ACHN (cell line): Measurements from ENCODE around the gene FOLR2.
"Not testable (repeated sequence)": the region's sequence is repeated elsewhere in the genome, so short reads cannot be mapped to it uniquely, and the experiment has no call there.

ENCODE experiments used
- DNase-seq: peaks from one replicate; pipeline ENCODE4 v3.0.0-alpha.2; 2015
- in situ Hi-C: cut with HindIII; loops from 2 replicates; pipeline ENCODE4 v1.10.0; 2017; ENCODE audit warnings: low sequenced_read_pairs, low pct_ligation_motif_present, low pct_unique_long_range_greater_than_20kb

The FOLR2 gene

GRCh38 chr11:72202571-72202970, 14.0 kb upstream of the FOLR2 start:
- in situ Hi-C loops, result no loop called here

GRCh38 chr11:72203163-72203562, 13.4 kb upstream of the FOLR2 start:
- in situ Hi-C loops, result no loop called here
- DNase-seq, result no peak

More at GRCh38 chr11:72202571-72202970, 14.0 kb upstream of the FOLR2 start:
- DNase-seq, result no peak

DNA sequence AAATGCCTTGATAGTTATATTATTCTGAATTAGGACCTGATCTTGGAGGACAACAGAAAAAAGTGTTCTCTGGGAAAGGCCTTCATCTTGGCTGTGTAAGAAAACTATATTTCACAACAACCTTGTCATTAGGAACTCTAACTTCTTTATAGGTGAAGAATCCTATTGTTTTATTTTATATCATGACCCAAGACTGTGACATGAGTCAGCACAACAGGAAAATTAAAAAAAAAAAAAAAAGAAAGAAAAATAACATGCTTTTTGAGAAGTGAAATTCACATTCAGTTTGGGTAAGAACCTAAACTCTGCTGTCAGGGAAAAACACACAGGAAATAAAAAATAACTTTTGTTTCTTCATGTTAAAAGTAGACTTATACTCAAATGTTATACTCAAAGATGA, 11.7 kb upstream of the FOLR2 start:
- no peak for DNase-seq
- in situ Hi-C loops, result no loop called here

DNA sequence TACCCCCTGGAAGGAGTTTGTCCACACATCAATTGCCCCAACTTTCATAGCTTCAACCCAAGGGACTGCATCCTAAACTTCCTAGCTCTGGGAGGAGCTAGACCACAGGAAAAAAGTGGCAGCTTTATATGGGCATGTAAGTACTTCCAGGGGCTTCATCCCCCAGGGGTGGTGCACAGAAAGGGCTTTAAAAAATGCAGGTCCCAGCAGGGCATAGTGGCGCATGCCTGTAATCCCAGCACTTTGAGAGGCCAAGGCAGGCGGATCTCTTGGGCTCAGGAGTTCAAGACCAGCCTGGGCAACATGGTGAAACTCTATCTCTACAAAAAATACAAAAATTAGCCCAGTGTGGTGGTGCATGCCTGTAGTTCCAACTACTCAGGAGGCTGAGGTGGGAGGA, 9.8 kb upstream of the FOLR2 start:
- in situ Hi-C loops, DNase-seq: not testable (repeated sequence)

- DNase-seq, result no peak
- in situ Hi-C loops, result no loop called here
Observed at GRCh38 chr11:72208281-72208680, 8.3 kb upstream of the FOLR2 start.

GRCh38 chr11:72209101-72209500, 7.5 kb upstream of the FOLR2 start:
- in situ Hi-C loops, result no loop called here
- DNase-seq, result no peak

DNA sequence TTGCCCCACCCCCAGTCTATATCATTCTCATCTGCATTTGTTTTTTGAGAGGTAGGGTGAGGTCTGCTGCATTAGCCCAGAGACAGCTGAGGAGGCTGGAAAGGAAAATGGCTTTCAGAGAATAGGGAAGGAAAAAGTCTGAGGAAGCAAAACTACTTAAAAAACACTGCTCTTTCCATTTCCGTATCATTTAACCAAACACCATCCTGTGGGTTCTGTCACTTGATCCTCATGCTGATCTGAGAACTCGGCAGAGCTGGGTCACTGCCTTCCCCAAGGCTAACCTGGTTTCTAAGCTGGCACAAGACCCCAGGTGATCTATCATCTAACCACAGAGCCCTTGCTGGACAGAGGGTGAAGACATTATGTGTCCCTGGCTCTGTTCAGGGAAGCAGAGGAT, 1.2 kb downstream of the FOLR2 start:
- no peak for DNase-seq
- in situ Hi-C loops, result no loop called here

DNA sequence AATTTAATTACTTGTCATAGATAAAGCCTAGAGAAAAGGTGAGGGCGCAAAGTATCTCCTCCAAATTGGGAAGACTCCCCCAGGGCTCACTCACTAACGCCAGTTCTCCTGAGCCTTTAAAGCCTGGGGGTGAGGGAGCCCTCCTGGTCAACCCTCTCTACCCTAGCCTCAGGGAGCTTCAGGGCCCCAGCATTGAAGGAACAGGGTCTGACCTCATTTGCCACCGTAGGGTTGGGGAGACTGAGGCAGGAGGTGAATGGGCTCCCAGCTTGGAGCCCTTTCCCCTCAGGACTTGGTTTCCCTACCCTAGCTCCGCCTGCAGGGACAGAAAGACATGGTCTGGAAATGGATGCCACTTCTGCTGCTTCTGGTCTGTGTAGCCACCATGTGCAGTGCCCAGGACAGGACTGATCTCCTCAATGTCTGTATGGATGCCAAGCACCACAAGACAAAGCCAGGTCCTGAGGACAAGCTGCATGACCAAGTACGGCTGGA, 1.7 kb downstream of the FOLR2 start:
- DNase-seq, result no peak
- in situ Hi-C loops, result no loop called here

DNA sequence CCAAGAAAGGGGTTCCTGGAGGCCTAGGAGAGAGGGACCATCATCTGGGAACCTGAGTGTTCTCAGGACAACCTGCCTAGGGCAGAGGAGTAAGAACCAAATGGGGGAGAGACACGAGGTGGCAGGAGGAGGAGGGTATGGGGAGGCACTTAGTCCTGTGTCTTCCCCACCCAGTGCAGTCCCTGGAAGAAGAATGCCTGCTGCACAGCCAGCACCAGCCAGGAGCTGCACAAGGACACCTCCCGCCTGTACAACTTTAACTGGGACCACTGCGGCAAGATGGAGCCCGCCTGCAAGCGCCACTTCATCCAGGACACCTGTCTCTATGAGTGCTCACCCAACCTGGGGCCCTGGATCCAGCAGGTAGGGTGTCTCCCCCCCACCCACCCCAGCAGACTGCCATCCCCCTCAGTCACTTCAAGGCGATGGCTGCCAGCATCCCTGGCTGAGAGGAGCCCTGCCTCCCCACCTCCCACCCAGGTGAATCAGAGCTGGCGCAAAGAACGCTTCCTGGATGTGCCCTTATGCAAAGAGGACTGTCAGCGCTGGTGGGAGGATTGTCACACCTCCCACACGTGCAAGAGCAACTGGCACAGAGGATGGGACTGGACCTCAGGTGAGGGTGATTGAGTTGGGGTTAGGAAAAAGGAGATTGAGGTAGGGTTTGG, 4.2 kb downstream of the FOLR2 start:
- in situ Hi-C loops, result no loop called here

DNA sequence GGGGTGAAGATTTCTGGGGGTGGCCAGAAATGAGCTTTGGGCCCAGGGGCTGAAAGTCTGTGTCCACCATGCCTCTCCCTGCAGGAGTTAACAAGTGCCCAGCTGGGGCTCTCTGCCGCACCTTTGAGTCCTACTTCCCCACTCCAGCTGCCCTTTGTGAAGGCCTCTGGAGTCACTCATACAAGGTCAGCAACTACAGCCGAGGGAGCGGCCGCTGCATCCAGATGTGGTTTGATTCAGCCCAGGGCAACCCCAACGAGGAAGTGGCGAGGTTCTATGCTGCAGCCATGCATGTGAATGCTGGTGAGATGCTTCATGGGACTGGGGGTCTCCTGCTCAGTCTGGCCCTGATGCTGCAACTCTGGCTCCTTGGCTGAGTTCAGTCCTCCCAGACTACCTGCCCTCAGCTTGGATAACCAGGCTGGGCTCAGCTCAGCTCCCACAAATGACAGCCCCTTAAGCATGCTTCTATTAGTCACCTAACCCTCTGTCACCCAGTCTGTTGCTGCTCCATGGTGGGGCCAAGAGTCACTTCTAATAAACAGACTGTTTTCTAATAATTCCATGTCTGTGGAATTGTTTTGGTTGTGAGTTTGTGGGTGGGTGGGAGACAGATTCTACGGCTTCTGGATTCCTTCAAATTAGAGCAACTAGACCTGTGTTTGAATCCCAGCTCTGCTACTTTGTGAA, 4.9 kb downstream of the FOLR2 start:
- DNase-seq, result no peak
- in situ Hi-C loops, result no loop called here

More for the DNA sequence above, 4.2 kb downstream of the FOLR2 start:
- no peak for DNase-seq

- in situ Hi-C loops, result no loop called here
- DNase-seq, result no peak
Observed at GRCh38 chr11:72222106-72222891, 5.7 kb downstream of the FOLR2 start.

- DNase-seq, result peak; percentile 90
Observed at GRCh38 chr11:72222907-72223614, 6.5 kb downstream of the FOLR2 start.

GRCh38 chr11:72223615-72224563, 7.3 kb downstream of the FOLR2 start:
- in situ Hi-C loops, result no loop called here
- DNase-seq, result peak; percentile 65

More at GRCh38 chr11:72222907-72223614, 6.5 kb downstream of the FOLR2 start:
- in situ Hi-C loops, result no loop called here

GRCh38 chr11:72224564-72225410, 8.2 kb downstream of the FOLR2 start, which contains the start of gene INPPL1:
Gene INPPL1 (plus strand): TSS chr11:72224767. CDS start chr11:72224985, 218 bp downstream.
- in situ Hi-C loops, result no loop called here

GRCh38 chr11:72225411-72225951, 8.9 kb downstream of the FOLR2 start:
- in situ Hi-C loops, result no loop called here
- no peak for DNase-seq

More at GRCh38 chr11:72224564-72225410, 8.2 kb downstream of the FOLR2 start, which contains the start of gene INPPL1:
- DNase-seq, result peak; percentile 15

DNA sequence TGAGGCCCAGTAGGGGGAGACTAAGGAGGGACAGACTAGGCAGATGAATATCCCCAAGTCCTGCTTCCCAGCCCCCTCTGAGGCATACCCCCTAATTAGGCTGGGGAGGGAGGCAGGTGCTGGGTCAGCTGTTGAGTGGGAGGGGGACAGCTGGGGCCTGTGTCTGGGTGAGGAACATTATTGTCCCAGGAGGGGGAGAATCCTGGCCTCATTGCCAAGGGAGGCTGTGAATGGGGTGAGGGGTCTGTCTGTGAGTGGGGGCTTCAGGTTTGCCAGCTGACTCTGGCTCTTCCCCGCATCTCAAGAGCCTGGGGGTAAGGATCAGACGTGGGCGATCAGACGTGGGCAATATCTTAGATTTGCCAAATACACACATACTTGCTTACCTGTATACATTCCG, 10.1 kb downstream of the FOLR2 start:
- in situ Hi-C loops, result no loop called here
- no peak for DNase-seq
